Activated CD4-positive, alpha-beta T cell treated with anti-CD3 and anti-CD28 coated beads, Interleukin-2, amount 10 ng/mL, durations not matched to agents 24 days and 14 days (primary cell): Measurements from ENCODE around the gene PKNOX2. TPM values are rescaled to one million over a fixed set of nuclear protein-coding genes. Genes with fewer than 3 reads are reported as not detected.

Source experiments
- DNase-seq: peaks from one replicate; pipeline ENCODE4 v3.0.0; 2022
- H3K27ac Mint-ChIP-seq: one replicate; pipeline ENCODE4 v1.8.0; 2022; ENCODE audit warnings: mild to moderate bottlenecking, mixed read lengths
- H3K27me3 Mint-ChIP-seq: one replicate; pipeline ENCODE4 v1.8.0; 2022; ENCODE audit warnings: mixed read lengths
- H3K36me3 Mint-ChIP-seq: one replicate; pipeline ENCODE4 v1.8.0; 2022; ENCODE audit warnings: low read depth, mild to moderate bottlenecking, mixed read lengths
- H3K4me1 Mint-ChIP-seq: one replicate; pipeline ENCODE4 v1.8.0; 2021; ENCODE audit warnings: mixed read lengths
- H3K4me3 Mint-ChIP-seq: one replicate; pipeline ENCODE4 v1.8.0; 2022; ENCODE audit warnings: mild to moderate bottlenecking, moderate library complexity, mixed read lengths
- H3K9me3 Mint-ChIP-seq: one replicate; pipeline ENCODE4 v1.8.0; 2021; ENCODE audit warnings: mixed read lengths
- intact Hi-C: fragments of 100-400 bp; cut with micrococcal nuclease; formaldehyde crosslinking; loops from one replicate; pipeline ENCODE4 v1.15.1; 2023
- total RNA-seq: library from RNA; stranded (reverse); gene quantifications from 2 replicates; pipeline ENCODE4 v1.2.3, GENCODE V29; 2022

The PKNOX2 gene
- total RNA-seq, 1 donor from 2014 or later = not detected

- Mint-ChIP-seq H3K9me3 (no peaks in the 10 kb centered on the region), H3K27me3 (peaks cover 5% of the 10 kb centered on the region), H3K4me1 (no peaks in the 10 kb centered on the region), H3K4me3 (no peak overlapping the region), H3K36me3 (no peaks in the 10 kb centered on the region), H3K27ac (no peak overlapping the region)
- intact Hi-C loops = no loop called here
- DNase-seq = no peak
Observed at GRCh38 chr11:125364121-125364826, 199.7 kb downstream of the PKNOX2 start.

GRCh38 chr11:125365196-125365931 lies 200.8 kb downstream of the PKNOX2 start:
- no peaks in the 10 kb centered on the region for H3K9me3 Mint-ChIP-seq
- no peak overlapping the region for H3K4me3 Mint-ChIP-seq
- no peaks in the 10 kb centered on the region for H3K36me3 Mint-ChIP-seq
- no peak for DNase-seq
- H3K27ac Mint-ChIP-seq = no peak overlapping the region
- H3K4me1 Mint-ChIP-seq = no peaks in the 10 kb centered on the region
- H3K27me3 Mint-ChIP-seq = peaks cover 8% of the 10 kb centered on the region
- intact Hi-C loops = no loop called here

GRCh38 chr11:125367710-125368109 lies 203.2 kb downstream of the PKNOX2 start:
- Mint-ChIP-seq H3K4me3 (no peak overlapping the region), H3K27me3 (peaks cover 27% of the 10 kb centered on the region), H3K9me3 (no peaks in the 10 kb centered on the region), H3K36me3 (no peaks in the 10 kb centered on the region), H3K27ac (no peak overlapping the region), H3K4me1 (no peaks in the 10 kb centered on the region)
- DNase-seq = no peak
- intact Hi-C loops = no loop called here

GRCh38 chr11:125368757-125369156 lies 204.2 kb downstream of the PKNOX2 start:
- H3K36me3 Mint-ChIP-seq = no peaks in the 10 kb centered on the region
- H3K4me3 Mint-ChIP-seq = no peak overlapping the region
- intact Hi-C loops = no loop called here
- no peak overlapping the region for H3K27ac Mint-ChIP-seq
- peaks cover 28% of the 10 kb centered on the region for H3K27me3 Mint-ChIP-seq
- no peak for DNase-seq
- no peaks in the 10 kb centered on the region for H3K4me1 Mint-ChIP-seq
- H3K9me3 Mint-ChIP-seq = no peaks in the 10 kb centered on the region

GRCh38 chr11:125369808-125370207 lies 205.3 kb downstream of the PKNOX2 start:
- no peaks in the 10 kb centered on the region for H3K9me3 Mint-ChIP-seq
- H3K4me1 Mint-ChIP-seq = no peaks in the 10 kb centered on the region
- H3K27me3 Mint-ChIP-seq = peaks cover 28% of the 10 kb centered on the region
- no peak overlapping the region for H3K27ac Mint-ChIP-seq
- H3K36me3 Mint-ChIP-seq = no peaks in the 10 kb centered on the region
- H3K4me3 Mint-ChIP-seq = no peak overlapping the region
- no peak for DNase-seq
- intact Hi-C loops = no loop called here

GRCh38 chr11:125370561-125371389 lies 206.2 kb downstream of the PKNOX2 start:
- peaks cover 33% of the 10 kb centered on the region for H3K27me3 Mint-ChIP-seq
- no peak for DNase-seq
- intact Hi-C loops = no loop called here
- no peaks in the 10 kb centered on the region for H3K4me1 Mint-ChIP-seq
- H3K9me3 Mint-ChIP-seq = no peaks in the 10 kb centered on the region
- no peak overlapping the region for H3K4me3 Mint-ChIP-seq
- H3K36me3 Mint-ChIP-seq = no peaks in the 10 kb centered on the region
- no peak overlapping the region for H3K27ac Mint-ChIP-seq

GRCh38 chr11:125371431-125371935 lies 206.9 kb downstream of the PKNOX2 start:
- no peak for DNase-seq

GRCh38 chr11:125372088-125372487 lies 207.5 kb downstream of the PKNOX2 start:
- Mint-ChIP-seq H3K4me3 (no peak overlapping the region), H3K27me3 (peaks cover 36% of the 10 kb centered on the region), H3K36me3 (no peaks in the 10 kb centered on the region), H3K4me1 (no peaks in the 10 kb centered on the region), H3K27ac (no peak overlapping the region), H3K9me3 (no peaks in the 10 kb centered on the region)
- intact Hi-C loops = no loop called here
- no peak for DNase-seq

More at GRCh38 chr11:125371431-125371935, 206.9 kb downstream of the PKNOX2 start:
- Mint-ChIP-seq H3K27me3 (peaks cover 37% of the 10 kb centered on the region), H3K4me3 (no peak overlapping the region), H3K4me1 (no peaks in the 10 kb centered on the region), H3K9me3 (no peaks in the 10 kb centered on the region), H3K27ac (no peak overlapping the region), H3K36me3 (no peaks in the 10 kb centered on the region)
- intact Hi-C loops = no loop called here

- Mint-ChIP-seq H3K4me1 (no peaks in the 10 kb centered on the region), H3K27ac (no peak overlapping the region), H3K4me3 (no peak overlapping the region), H3K9me3 (no peaks in the 10 kb centered on the region), H3K27me3 (peaks cover 35% of the 10 kb centered on the region), H3K36me3 (no peaks in the 10 kb centered on the region)
- intact Hi-C loops = no loop called here
- no peak for DNase-seq
Observed at GRCh38 chr11:125372911-125373310, 208.4 kb downstream of the PKNOX2 start.

GRCh38 chr11:125373426-125374391 lies 209.2 kb downstream of the PKNOX2 start:
- Mint-ChIP-seq H3K27me3 (peaks cover 35% of the 10 kb centered on the region), H3K36me3 (no peaks in the 10 kb centered on the region), H3K4me1 (no peaks in the 10 kb centered on the region), H3K9me3 (no peaks in the 10 kb centered on the region), H3K4me3 (no peak overlapping the region), H3K27ac (no peak overlapping the region)
- intact Hi-C loops = no loop called here
- no peak for DNase-seq

GRCh38 chr11:125374398-125374797 lies 209.8 kb downstream of the PKNOX2 start:
- no peaks in the 10 kb centered on the region for H3K4me1 Mint-ChIP-seq
- no peak overlapping the region for H3K4me3 Mint-ChIP-seq
- H3K36me3 Mint-ChIP-seq = no peaks in the 10 kb centered on the region
- intact Hi-C loops = no loop called here
- peaks cover 35% of the 10 kb centered on the region for H3K27me3 Mint-ChIP-seq
- no peaks in the 10 kb centered on the region for H3K9me3 Mint-ChIP-seq
- DNase-seq = no peak
- no peak overlapping the region for H3K27ac Mint-ChIP-seq

- Mint-ChIP-seq H3K27me3 (peaks cover 37% of the 10 kb centered on the region), H3K27ac (no peak overlapping the region), H3K4me3 (no peak overlapping the region)
Observed at GRCh38 chr11:125375146-125375545, 210.6 kb downstream of the PKNOX2 start.

GRCh38 chr11:125376117-125376516 lies 211.6 kb downstream of the PKNOX2 start:
- Mint-ChIP-seq H3K36me3 (no peaks in the 10 kb centered on the region), H3K4me3 (no peak overlapping the region), H3K9me3 (no peaks in the 10 kb centered on the region), H3K27ac (no peak overlapping the region), H3K4me1 (no peaks in the 10 kb centered on the region), H3K27me3 (peaks cover 28% of the 10 kb centered on the region)
- intact Hi-C loops = no loop called here
- no peak for DNase-seq

More at GRCh38 chr11:125375146-125375545, 210.6 kb downstream of the PKNOX2 start:
- Mint-ChIP-seq H3K9me3 (no peaks in the 10 kb centered on the region), H3K4me1 (no peaks in the 10 kb centered on the region), H3K36me3 (no peaks in the 10 kb centered on the region)
- intact Hi-C loops = no loop called here
- DNase-seq = no peak
